Activated T-cell treated with anti-CD3 and anti-CD28 coated beads, Interleukin-2, amount 50 U/mL, for 1 hour (primary cell): ENCODE measurements around the gene CDC25A.
"Not testable (repeated sequence)": the region's sequence is repeated elsewhere in the genome, so short reads cannot be mapped to it uniquely, and the experiment has no call there.

Experiments
- DNase-seq: peaks from one replicate; pipeline ENCODE4 v3.0.0-alpha.2; 2020

Gene CDC25A

DNA sequence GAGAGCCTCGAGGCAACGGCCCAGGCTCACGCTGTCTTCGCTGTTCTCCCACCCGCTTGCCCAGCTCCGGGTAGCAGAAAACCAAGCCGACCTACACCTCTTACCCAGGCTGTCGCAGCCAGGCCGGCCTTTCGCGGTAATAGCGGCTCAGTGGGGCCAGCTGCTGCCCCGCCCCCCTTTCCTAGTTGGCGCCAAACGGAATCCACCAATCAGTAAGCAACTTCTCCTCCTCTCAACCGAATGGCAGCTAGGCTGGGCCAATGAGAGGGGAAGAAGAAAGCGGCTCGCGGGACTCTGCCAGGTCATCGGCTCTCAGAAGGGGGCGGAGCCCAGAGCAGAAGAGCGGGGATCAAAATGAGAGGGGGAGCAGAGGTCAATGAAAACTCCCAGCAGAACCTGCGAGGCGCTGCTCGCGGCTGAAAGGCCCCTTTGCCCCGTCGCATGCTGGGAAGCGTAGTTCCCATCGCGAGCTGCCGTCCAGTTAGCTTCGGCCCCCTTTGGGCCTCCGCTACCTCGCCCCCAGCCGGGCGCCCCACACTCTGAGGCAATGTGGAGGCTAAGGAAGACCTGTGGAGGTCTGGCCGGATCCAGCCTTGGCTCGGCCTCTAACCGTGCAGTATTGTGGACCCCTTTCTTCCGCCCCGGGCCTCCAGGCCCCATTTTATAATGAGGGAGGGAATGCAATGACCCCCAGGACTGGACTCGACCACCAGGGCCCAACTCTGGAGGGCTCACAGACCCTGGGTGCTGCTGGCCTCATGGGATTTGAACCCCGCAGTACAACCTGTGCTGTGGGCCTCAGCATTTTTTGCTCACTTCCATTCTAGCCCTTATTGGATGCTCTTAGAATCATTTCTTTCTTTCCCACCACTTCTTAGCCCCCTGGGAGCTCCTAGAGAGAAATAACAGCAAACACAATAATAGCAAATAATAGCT lies at the start of gene CDC25A:
Gene CDC25A, minus strand, starts transcription at position 152 of the 936 bp plus-strand sequence. CDS start 470 bp downstream, outside the sequence.
- DNase-seq = peak; percentile 86

GRCh38 chr3:48236531-48236930 lies 48.3 kb upstream of the CDC25A start:
- DNase-seq = no peak

- no peak for DNase-seq
These were observed 45.3 kb upstream of the CDC25A start for GRCh38 chr3:48233542-48233941.

- peak; percentile 58 for DNase-seq
These were observed 44.5 kb upstream of the CDC25A start for GRCh38 chr3:48232734-48233133.

- no peak for DNase-seq
These were observed 44.0 kb upstream of the CDC25A start for GRCh38 chr3:48232232-48232631.

- no peak for DNase-seq
These were observed 38.7 kb upstream of the CDC25A start for GRCh38 chr3:48226939-48227338.

DNA sequence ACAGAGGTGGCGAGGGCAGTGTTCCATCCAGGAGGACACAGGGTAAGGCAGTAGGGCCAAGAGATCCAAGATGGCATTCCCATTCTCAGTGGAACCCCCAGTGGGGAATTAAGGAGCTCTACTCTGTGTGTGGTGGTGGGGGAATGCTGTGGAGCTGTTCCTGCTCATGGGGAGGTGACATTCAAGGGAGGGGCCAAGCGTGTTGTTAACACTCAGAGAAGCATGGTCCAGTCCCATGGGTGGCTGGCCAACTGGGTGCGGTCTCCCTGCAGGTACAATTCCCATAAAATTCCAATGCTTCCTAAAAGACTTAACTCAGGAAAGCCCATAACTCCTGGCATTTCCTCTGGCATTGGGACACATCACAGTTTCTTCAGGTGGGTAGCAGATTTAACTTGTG lies 37.4 kb upstream of the CDC25A start:
- no peak for DNase-seq

- no peak for DNase-seq
These were observed 34.6 kb upstream of the CDC25A start, which contains the start of gene CAMP for GRCh38 chr3:48222616-48223513. CAMP (plus strand) TSS chr3:48223495; CDS start chr3:48223512, 17 bp downstream.

DNA sequence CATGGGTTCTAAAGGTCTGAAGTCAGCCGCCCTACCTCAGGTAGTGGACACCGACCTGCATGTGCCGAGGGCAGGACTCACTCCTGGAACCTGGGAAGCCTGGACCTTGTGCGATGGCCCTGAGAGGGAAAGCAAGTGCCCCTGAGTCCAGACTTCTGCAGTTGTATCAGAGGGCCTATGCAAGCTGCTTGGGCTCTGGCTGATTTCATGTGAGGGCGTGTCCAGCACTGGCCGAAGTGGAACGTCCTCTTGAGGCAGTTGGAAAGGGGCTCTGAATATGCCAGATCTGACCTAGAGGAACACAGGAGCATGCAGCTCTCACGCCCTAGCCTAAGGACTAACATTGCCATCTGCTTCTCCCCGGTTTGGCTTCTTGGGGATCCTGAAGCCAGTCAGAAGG lies 32.5 kb upstream of the CDC25A start:
- DNase-seq = no peak

DNA sequence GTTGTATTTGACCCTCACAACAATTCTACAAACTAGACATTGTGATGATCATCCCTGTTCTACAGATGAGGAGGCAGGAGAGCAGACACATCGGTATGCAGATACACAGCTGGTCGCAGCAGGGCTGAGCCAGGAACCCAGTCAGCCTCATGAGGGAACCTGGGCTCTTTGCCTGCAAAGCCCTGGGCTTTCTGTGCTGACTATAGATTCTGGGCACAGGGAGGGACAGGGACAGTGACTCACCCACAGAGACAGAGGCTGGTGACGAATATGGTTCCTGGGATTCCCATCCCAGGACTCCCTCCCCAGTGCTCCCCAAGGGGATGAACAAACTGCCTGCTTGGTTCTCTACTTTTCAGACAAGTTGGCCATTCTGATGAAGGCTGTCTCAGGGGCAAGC lies 31.3 kb upstream of the CDC25A start:
- DNase-seq = no peak

- no peak for DNase-seq
These were observed 30.3 kb upstream of the CDC25A start for GRCh38 chr3:48218537-48218936.

GRCh38 chr3:48217449-48217848 lies 29.2 kb upstream of the CDC25A start:
- DNase-seq = no peak

GRCh38 chr3:48215876-48216275 lies 27.7 kb upstream of the CDC25A start:
- no peak for DNase-seq

- DNase-seq = no peak
These were observed 27.2 kb upstream of the CDC25A start for GRCh38 chr3:48215466-48215865.

- no peak for DNase-seq
These were observed 26.8 kb upstream of the CDC25A start for GRCh38 chr3:48215019-48215418.

DNA sequence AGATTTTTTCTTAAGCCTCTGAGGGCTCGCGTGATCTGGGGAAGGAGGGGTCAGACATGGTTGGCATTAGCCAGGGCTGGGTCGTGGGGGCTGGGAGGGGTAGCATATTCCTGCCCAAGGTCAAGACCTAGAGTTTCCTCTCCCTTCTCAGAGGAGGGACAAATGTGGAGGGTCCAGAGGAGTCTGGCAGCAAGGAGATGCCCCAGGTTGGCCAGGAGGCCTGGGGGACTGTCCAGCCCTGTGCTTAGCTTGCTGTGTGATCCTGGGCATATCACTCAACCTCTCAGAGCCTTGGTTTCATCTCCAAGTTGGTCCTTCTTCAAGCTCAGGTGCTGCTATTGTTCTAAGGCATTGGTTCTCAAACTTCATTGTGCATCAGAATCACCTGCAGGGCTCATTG lies 26.0 kb upstream of the CDC25A start:
- no peak for DNase-seq

DNA sequence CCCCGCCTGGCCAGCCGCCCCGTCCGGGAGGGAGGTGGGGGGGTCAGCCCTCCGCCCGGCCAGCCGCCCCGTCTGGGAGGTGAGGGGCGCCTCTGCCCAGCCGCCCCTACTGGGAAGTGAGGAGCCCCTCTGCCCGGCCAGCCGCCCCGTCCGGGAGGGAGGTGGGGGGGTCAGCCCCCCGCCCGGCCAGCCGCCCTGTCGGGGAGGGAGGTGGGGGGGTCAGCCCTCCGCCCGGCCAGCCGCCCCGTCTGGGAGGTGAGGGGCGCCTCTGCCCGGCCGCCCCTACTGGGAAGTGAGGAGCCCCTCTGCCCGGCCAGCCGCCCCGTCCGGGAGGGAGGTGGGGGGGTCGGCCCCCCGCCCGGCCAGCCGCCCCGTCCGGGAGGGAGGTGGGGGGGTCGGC lies 23.6 kb upstream of the CDC25A start:
- DNase-seq = not testable (repeated sequence)

GRCh38 chr3:48210534-48210933 lies 22.3 kb upstream of the CDC25A start:
- DNase-seq = not testable (repeated sequence)

DNA sequence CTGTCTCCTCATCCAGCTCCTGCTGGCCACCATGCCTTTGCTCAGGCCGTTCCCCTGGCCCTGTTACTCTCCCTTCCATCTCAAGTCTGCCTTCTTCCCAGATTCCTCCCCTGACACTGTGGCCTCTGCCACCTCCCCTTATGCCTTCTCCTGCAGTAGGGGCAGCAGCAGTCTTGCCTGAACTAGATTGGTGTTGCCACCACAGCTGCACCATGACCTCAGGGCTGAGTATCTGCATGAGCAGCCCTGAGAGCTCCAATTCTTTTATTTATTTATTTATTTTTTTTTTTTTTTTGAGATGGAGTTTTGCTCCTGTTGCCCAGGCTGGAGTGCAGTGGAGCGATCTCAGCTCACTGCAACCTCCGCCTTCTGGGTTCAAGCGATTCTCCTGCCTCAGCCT lies 21.2 kb upstream of the CDC25A start:
- DNase-seq = no peak

- DNase-seq = no peak
These were observed 19.9 kb upstream of the CDC25A start for GRCh38 chr3:48208076-48208475.

GRCh38 chr3:48202632-48203031 lies 14.4 kb upstream of the CDC25A start:
- no peak for DNase-seq

DNA sequence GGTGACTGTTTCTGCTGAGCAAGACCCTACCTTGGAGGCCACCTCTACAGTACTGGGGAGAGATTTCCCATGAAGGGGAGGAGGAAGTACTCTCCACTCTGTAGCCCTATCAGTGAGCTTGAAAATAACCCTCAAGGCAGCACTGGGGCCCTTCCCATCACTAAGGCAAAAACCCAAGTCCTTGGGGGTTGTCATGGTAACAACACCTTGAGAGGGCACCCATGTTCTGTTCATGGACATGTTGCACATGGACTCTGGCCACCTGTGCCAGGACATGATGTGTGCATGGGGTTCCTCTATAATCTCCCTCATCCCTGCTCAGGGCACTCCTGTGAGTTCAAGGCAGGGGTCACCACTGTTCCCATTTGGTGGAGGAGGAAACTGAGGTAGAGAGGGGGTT lies 10.9 kb upstream of the CDC25A start:
- DNase-seq = no peak

DNA sequence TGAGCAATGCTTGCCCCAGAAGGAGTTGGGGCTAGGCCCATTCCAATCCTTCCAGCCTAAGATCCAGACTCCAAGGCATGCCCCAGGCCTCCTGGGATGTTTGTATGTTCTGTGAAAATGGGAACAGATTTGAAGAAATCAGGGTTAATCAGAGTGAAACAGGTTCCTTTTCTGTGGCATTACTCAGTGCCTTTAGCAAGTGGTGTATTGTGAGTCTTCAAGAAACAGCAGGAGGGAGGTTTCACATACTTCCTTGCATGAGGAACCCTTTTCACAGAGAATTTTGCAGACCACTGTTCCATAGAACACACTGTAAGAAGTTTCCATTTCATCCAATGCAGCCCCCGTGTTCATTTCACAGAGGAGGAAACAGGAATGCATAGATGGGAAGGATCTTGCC lies 8.4 kb upstream of the CDC25A start:
- DNase-seq = no peak
